Smooth muscle cell (in vitro differentiated cells): ENCODE results near the gene TBC1D8. TPM values are rescaled to one million over a fixed set of nuclear protein-coding genes. Genes with fewer than 3 reads are reported as not detected.

Experiments
- DNase-seq: peaks from one replicate; lab custom pipeline; 2025; ENCODE audit not compliant: unreplicated experiment; lab: John Stamatoyannopoulos, UW
- H2AFZ ChIP-seq: fragments of 200-600 bp; sonication (generic); 2 replicates; pipeline ENCODE4 v1.6.0; 2016; ENCODE audit warnings: antibody characterized with exemption, low read depth, mild to moderate bottlenecking
- H3F3A ChIP-seq: fragments of 200-600 bp; sonication (generic); 2 replicates; pipeline ENCODE4 v1.6.0; 2017; ENCODE audit warnings: antibody characterized with exemption, low read depth
- H3K27ac ChIP-seq: fragments of 200-600 bp; sonication (generic); 2 replicates; pipeline ENCODE4 v1.5.1; 2016; ENCODE audit warnings: low read depth, mild to moderate bottlenecking
- H3K27me3 ChIP-seq: fragments of 200-600 bp; sonication (generic); 2 replicates; pipeline ENCODE4 v1.6.1; 2016; ENCODE audit warnings: low read depth, mild to moderate bottlenecking
- H3K36me3 ChIP-seq: fragments of 200-600 bp; sonication (generic); 2 replicates; pipeline ENCODE4 v1.5.1; 2016; ENCODE audit warnings: low read depth
- H3K4me1 ChIP-seq: fragments of 200-600 bp; sonication (generic); 2 replicates; pipeline ENCODE4 v1.5.1; 2016; ENCODE audit warnings: low read depth
- H3K4me2 ChIP-seq: fragments of 200-600 bp; sonication (generic); 2 replicates; pipeline ENCODE4 v1.6.0; 2016; ENCODE audit warnings: mild to moderate bottlenecking
- H3K4me3 ChIP-seq: fragments of 200-600 bp; sonication (generic); 2 replicates; pipeline ENCODE4 v1.5.1; 2016; ENCODE audit warnings: mild to moderate bottlenecking
- H3K79me2 ChIP-seq: fragments of 200-600 bp; sonication (generic); 2 replicates; pipeline ENCODE4 v1.6.0; 2016; ENCODE audit warnings: low read depth, mild to moderate bottlenecking
- H3K9ac ChIP-seq: fragments of 200-600 bp; sonication (generic); 2 replicates; pipeline ENCODE4 v1.6.0; 2016; ENCODE audit warnings: low read depth
- H3K9me3 ChIP-seq: fragments of 200-600 bp; sonication (generic); replicated peaks from 2 replicates; pipeline ENCODE4 v1.5.1; 2016; ENCODE audit warnings: low read depth
- H4K20me1 ChIP-seq: fragments of 200-600 bp; sonication (generic); 2 replicates; pipeline ENCODE4 v1.6.0; 2016; ENCODE audit warnings: low read depth
- WGBS: methylation state at CpG from one replicate; pipeline ENCODE4 v1.1.7; 2016; ENCODE audit warnings: low lambda C conversion rate; 5-methylcytosine and 5-hydroxymethylcytosine counted together
- polyA plus RNA-seq: library from polyadenylated mRNA; unstranded; fragments of >200 nt; fragmentation: Nextera tagmentation; extraction: Ambion mirVana; gene quantifications from 2 replicates; pipeline ENCODE4 v1.2.1, GENCODE V29; 2016
- small RNA-seq: library from RNA; depleted of rRNA; stranded (forward); fragments of <200 nt; gene quantifications from one replicate; pipeline ENCODE3, GENCODE V24; 2014
- total RNA-seq: library from RNA; depleted of rRNA; stranded (reverse); fragments of >200 nt; gene quantifications from 2 replicates; pipeline ENCODE4 v1.2.3, GENCODE V29; 2014
- TF ChIP-seq, protein P1 (sequence below): fragments of 200-600 bp; sonication (generic); IDR thresholded peaks from 2 replicates; pipeline ENCODE4 v1.5.1; 2017; ENCODE audit warnings: borderline replicate concordance, mild to moderate bottlenecking, antibody characterized with exemption; ENCODE audit not compliant: insufficient read depth, poor library complexity, severe bottlenecking

The TBC1D8 gene
- total and polyA plus RNA-seq, 2 experiments from 2014 or later = 0.89 to 15.1 TPM

DNA sequence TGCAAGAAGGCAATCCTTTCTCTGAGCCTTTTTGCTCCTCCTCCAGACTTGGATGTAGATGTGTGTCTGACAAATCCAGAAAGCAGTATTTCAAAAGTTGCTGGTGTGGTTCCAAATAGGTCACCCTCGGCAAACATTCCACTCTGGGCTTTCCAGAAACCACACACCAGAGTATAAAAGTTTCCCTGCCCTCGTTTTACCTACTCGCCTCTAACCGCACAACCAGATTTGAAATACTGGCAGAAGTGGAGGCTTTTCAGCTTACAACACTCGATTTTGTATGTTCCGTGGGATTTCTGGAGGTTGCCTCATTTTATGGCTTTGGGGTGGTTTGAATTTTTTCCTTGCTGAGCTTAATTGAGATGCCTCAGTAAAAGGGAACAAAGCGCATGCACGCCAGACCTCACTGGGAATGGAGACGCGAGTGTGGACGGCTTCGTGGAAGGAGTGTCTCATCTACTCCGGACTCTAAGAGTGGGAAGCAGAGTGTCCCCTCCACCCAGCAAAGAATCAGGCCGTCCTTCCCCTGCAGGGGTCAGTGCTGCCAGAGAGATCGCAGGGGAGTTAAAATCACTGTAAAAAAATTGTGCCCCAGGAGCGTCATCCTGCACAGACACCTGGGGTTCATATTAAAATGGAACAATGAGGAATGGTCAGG lies 193.1 kb downstream of the TBC1D8 start:
- Histone ChIP-seq H3K27ac (peak overlapping the region; percentile 76), H2AFZ (no peak overlapping the region), H3K36me3 (no peaks in the 10 kb centered on the region), H4K20me1 (no peaks in the 10 kb centered on the region), H3K4me1 (no peaks in the 10 kb centered on the region), H3K27me3 (no peaks in the 10 kb centered on the region), H3F3A (no peaks in the 10 kb centered on the region), H3K9ac (peak overlapping the region; percentile 7), H3K4me2 (peak overlapping the region; percentile 66), H3K9me3 (no peaks in the 10 kb centered on the region), H3K79me2 (no peaks in the 10 kb centered on the region), H3K4me3 (no peak overlapping the region)
- WGBS = 48% methylated on average over 16 of the region's 16 CpGs
- peak; percentile 4 for DNase-seq
- TF ChIP-seq, protein P1, sequence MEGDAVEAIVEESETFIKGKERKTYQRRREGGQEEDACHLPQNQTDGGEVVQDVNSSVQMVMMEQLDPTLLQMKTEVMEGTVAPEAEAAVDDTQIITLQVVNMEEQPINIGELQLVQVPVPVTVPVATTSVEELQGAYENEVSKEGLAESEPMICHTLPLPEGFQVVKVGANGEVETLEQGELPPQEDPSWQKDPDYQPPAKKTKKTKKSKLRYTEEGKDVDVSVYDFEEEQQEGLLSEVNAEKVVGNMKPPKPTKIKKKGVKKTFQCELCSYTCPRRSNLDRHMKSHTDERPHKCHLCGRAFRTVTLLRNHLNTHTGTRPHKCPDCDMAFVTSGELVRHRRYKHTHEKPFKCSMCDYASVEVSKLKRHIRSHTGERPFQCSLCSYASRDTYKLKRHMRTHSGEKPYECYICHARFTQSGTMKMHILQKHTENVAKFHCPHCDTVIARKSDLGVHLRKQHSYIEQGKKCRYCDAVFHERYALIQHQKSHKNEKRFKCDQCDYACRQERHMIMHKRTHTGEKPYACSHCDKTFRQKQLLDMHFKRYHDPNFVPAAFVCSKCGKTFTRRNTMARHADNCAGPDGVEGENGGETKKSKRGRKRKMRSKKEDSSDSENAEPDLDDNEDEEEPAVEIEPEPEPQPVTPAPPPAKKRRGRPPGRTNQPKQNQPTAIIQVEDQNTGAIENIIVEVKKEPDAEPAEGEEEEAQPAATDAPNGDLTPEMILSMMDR = peak; percentile 5

Small RNA genes lying within 50 kb of the gene (small RNA-seq; reads per million reads assigned to genes)
- gene BBIP1P1 = not detected

Other genes starting within 250 kb of the TBC1D8 start
- 1,508 and 1,659 TPM in 2 replicates for gene RPL31, start 149.1 kb downstream of the TBC1D8 start, total RNA-seq
- 1,292 and 1,320 TPM in 2 replicates for gene RPL31, start 149.1 kb downstream of the TBC1D8 start, polyA plus RNA-seq
- 53.8 and 65.2 TPM in 2 replicates for gene CNOT11, start 101.5 kb upstream of the TBC1D8 start, total RNA-seq
- 50.0 and 54.6 TPM in 2 replicates for gene CNOT11, start 101.5 kb upstream of the TBC1D8 start, polyA plus RNA-seq
- gene RNF149, start 157.3 kb upstream of the TBC1D8 start, total RNA-seq = 58.3 and 59.2 TPM in 2 replicates
- 42.6 and 63.3 TPM in 2 replicates for gene RNF149, start 157.3 kb upstream of the TBC1D8 start, polyA plus RNA-seq
- gene CREG2, start 236.1 kb upstream of the TBC1D8 start, total RNA-seq = 0.54 and 1.2 TPM in 2 replicates
- 0.62 and 4.0 TPM in 2 replicates for gene CREG2, start 236.1 kb upstream of the TBC1D8 start, polyA plus RNA-seq